Suprapubic skin (tissue), 4 donors: ENCODE measurements around the gene MUC5AC. TPM values are rescaled to one million over a fixed set of nuclear protein-coding genes. Genes with fewer than 3 reads are reported as not detected.

ENCODE experiments used
- DNase-seq, 2 donors: peaks; one replicate each; pipeline ENCODE4 v3.0.0-alpha.2; 2019; ENCODE audit warnings: low spot score in 2 of 2
- H3K27ac ChIP-seq: fragments of 200-600 bp; sonication (generic); one replicate; pipeline ENCODE4 v1.5.1; 2019
- H3K27me3 ChIP-seq: fragments of 200-600 bp; sonication (generic); one replicate; pipeline ENCODE4 v1.5.1; 2019
- H3K36me3 ChIP-seq: fragments of 200-600 bp; sonication (generic); one replicate; pipeline ENCODE4 v1.5.1; 2019
- H3K4me1 ChIP-seq: fragments of 200-600 bp; sonication (generic); one replicate; pipeline ENCODE4 v1.5.1; 2019
- H3K4me3 ChIP-seq: fragments of 200-600 bp; sonication (generic); one replicate; pipeline ENCODE4 v1.5.1; 2019; ENCODE audit warnings: mild to moderate bottlenecking
- H3K9me3 ChIP-seq: fragments of 200-600 bp; sonication (generic); one replicate; pipeline ENCODE4 v1.5.1; 2019
- EP300 ChIP-seq: sonication (generic); formaldehyde crosslinking; IDR thresholded peaks from one replicate; pipeline ENCODE4 v1.6.1; 2017; ENCODE audit warnings: antibody characterized with exemption
- POLR2A ChIP-seq, 2 donors: fragments of 450-650 bp; IDR thresholded peaks; one replicate each; pipeline ENCODE4 v1.6.1; 2017; ENCODE audit warnings: antibody characterized with exemption in 2 of 2, mild to moderate bottlenecking in 2 of 2, moderate library complexity in 2 of 2
- POLR2AphosphoS5 ChIP-seq, 3 donors: sonication (generic); formaldehyde crosslinking; IDR thresholded peaks; one replicate each; pipeline ENCODE4 v1.6.1; 2017; ENCODE audit warnings: antibody characterized with exemption in 3 of 3
- WGBS: methylation state at CpG from one replicate; pipeline ENCODE4 v1.1.5; 2018; 5-methylcytosine and 5-hydroxymethylcytosine counted together
- total RNA-seq, 4 donors: library from RNA; depleted of rRNA; stranded (reverse); fragments of >200 nt; gene quantifications; one replicate each; pipeline ENCODE4 v1.1.0, GENCODE V29; 2016
- TF ChIP-seq, protein P1 (sequence below), 2 donors: fragments of 200-600 bp in 1 of 2; fragments of 450-650 bp in 1 of 2; sonication (generic) in 1 of 2; IDR thresholded peaks; one replicate each; pipeline ENCODE4 v1.5.1; 2016 to 2019; ENCODE audit warnings: antibody characterized with exemption in 2 of 2, mild to moderate bottlenecking in 1 of 2, moderate library complexity in 1 of 2

MUC5AC gene
- total RNA-seq, 4 donors from 2014 or later: not detected

DNA sequence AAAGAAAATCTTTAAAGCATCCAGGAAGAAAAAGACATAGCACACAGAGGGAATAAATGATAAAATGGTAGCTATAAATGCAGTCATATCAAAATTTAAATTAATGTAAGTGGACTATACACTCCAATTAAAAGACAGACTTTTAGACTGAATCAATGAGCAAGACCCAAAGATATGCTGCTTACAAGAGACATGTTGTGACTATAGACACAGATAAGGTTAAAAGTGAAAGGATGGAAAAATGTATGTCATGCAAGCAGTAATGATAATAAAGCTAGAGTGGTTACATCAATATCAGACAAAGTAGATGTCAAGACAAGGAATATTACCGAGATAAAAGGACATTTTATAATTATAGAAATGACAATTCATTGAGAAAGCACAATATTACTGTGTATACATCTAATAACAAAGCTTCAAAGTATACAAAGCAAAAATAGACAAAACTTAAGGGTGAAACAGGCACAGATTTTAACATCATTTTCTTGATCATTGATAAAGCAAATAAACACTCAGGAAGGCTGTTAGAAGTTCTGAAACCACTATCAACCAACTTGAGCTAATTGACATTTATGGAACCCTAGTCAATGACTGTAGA, 22.8 kb upstream of the MUC5AC start:
- TF ChIP-seq EP300: no peak
- TF ChIP-seq POLR2A (IDR thresholded peaks at IDR 0.05): no peak
- TF ChIP-seq, protein P1, sequence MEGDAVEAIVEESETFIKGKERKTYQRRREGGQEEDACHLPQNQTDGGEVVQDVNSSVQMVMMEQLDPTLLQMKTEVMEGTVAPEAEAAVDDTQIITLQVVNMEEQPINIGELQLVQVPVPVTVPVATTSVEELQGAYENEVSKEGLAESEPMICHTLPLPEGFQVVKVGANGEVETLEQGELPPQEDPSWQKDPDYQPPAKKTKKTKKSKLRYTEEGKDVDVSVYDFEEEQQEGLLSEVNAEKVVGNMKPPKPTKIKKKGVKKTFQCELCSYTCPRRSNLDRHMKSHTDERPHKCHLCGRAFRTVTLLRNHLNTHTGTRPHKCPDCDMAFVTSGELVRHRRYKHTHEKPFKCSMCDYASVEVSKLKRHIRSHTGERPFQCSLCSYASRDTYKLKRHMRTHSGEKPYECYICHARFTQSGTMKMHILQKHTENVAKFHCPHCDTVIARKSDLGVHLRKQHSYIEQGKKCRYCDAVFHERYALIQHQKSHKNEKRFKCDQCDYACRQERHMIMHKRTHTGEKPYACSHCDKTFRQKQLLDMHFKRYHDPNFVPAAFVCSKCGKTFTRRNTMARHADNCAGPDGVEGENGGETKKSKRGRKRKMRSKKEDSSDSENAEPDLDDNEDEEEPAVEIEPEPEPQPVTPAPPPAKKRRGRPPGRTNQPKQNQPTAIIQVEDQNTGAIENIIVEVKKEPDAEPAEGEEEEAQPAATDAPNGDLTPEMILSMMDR (IDR thresholded peaks at IDR 0.05): no peak
- TF ChIP-seq POLR2AphosphoS5 (IDR thresholded peaks at IDR 0.05): no peak
- no peaks in the 10 kb centered on the region for H3K4me1 ChIP-seq
- no peak overlapping the region for H3K27ac ChIP-seq
- no peaks in the 10 kb centered on the region for H3K36me3 ChIP-seq
- peaks cover 35% of the 10 kb centered on the region for H3K27me3 ChIP-seq
- 69% methylated on average over 1 of the region's 1 CpG for WGBS
- H3K4me3 ChIP-seq: no peak overlapping the region
- H3K9me3 ChIP-seq: peaks cover 3% of the 10 kb centered on the region
- no peak for DNase-seq

DNA sequence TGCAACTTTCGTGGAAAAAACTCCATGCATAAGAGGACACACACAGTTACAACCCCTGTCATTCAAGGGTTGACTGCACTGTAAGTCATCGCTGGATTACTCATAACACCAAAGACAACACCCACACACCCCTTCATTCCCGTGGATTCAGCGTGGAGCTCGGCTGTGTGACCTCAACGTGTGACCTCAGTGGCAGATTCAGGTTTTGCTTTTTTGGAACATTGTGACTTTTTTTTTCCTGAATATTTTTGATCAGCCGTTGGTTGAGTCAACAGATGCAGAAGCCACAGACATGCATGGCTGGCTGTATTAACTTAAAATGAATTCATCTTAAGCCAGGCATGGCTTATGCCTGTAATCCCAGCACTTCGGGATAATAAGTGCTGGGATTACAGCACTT, 19.7 kb upstream of the MUC5AC start:
- H3K4me1 ChIP-seq: no peaks in the 10 kb centered on the region
- DNase-seq: no peak
- H3K4me3 ChIP-seq: no peak overlapping the region
- TF ChIP-seq EP300: no peak
- TF ChIP-seq POLR2AphosphoS5 (IDR thresholded peaks at IDR 0.05): no peak
- TF ChIP-seq, protein P1 (IDR thresholded peaks at IDR 0.05): no peak
- no peak for TF ChIP-seq POLR2A (IDR thresholded peaks at IDR 0.05)
- H3K9me3 ChIP-seq: peaks cover 3% of the 10 kb centered on the region
- no peaks in the 10 kb centered on the region for H3K36me3 ChIP-seq
- no peak overlapping the region for H3K27ac ChIP-seq
- WGBS: 78% methylated on average over 8 of the region's 8 CpGs
- peaks cover 18% of the 10 kb centered on the region for H3K27me3 ChIP-seq

DNA sequence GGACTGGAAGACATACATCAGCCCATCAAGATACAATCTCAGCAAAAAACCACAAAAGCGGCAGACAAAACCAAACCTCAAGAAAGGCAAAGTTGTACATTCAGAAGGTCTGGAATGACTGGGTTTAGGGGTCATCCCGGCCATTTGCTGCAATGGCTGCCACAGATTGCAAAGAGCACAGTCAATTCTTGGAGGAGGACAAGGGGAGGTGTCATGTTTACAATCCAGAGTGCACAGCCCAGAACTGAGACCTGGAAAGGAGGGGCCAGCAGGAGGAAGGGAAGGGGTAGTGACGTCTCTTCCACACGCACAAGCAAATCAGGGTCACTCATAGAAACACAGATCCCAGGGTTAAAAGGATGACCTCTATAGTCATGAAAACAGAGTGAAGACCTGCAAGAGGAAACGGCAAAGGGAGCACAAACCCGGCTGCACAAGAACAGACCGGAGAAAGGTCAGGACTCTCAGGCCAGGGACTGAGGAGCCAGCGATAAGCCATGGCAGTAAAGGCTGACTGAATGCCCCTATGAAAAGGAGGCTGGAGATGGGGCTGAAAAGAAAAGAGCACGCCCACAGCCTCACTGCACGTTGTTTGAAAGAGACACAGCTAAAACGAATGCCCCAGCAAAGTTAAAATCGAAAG, 18.2 kb upstream of the MUC5AC start:
- TF ChIP-seq EP300: no peak
- TF ChIP-seq, protein P1 (IDR thresholded peaks at IDR 0.05): no peak
- TF ChIP-seq POLR2A (IDR thresholded peaks at IDR 0.05): no peak
- TF ChIP-seq POLR2AphosphoS5 (IDR thresholded peaks at IDR 0.05): no peak
- 52% methylated on average over 12 of the region's 12 CpGs for WGBS
- H3K27ac ChIP-seq: no peak overlapping the region

GRCh38 chr11:1140642-1141490, 16.9 kb upstream of the MUC5AC start:
- WGBS: 80% methylated on average over 14 of the region's 18 CpGs

More for the DNA sequence above, 18.2 kb upstream of the MUC5AC start:
- Histone ChIP-seq H3K4me1 (no peaks in the 10 kb centered on the region), H3K4me3 (no peak overlapping the region), H3K36me3 (no peaks in the 10 kb centered on the region), H3K27me3 (peaks cover 18% of the 10 kb centered on the region), H3K9me3 (peaks cover 3% of the 10 kb centered on the region)
- DNase-seq: no peak

More at GRCh38 chr11:1140642-1141490, 16.9 kb upstream of the MUC5AC start:
- no peaks in the 10 kb centered on the region for H3K4me1 ChIP-seq
- no peak for TF ChIP-seq POLR2AphosphoS5 (IDR thresholded peaks at IDR 0.05)
- TF ChIP-seq, protein P1 (IDR thresholded peaks at IDR 0.05): no peak
- no peak for TF ChIP-seq EP300
- no peak for TF ChIP-seq POLR2A (IDR thresholded peaks at IDR 0.05)
- H3K4me3 ChIP-seq: no peak overlapping the region
- H3K27ac ChIP-seq: no peak overlapping the region
- no peaks in the 10 kb centered on the region for H3K36me3 ChIP-seq
- no peaks in the 10 kb centered on the region for H3K9me3 ChIP-seq
- DNase-seq: no peak
- peaks cover 18% of the 10 kb centered on the region for H3K27me3 ChIP-seq
